ENCODE measurements around the gene STMN3.
"Not testable (repeated sequence)": the region's sequence is repeated elsewhere in the genome, so short reads cannot be mapped to it uniquely, and the experiment has no call there.

The STMN3 gene

DNA sequence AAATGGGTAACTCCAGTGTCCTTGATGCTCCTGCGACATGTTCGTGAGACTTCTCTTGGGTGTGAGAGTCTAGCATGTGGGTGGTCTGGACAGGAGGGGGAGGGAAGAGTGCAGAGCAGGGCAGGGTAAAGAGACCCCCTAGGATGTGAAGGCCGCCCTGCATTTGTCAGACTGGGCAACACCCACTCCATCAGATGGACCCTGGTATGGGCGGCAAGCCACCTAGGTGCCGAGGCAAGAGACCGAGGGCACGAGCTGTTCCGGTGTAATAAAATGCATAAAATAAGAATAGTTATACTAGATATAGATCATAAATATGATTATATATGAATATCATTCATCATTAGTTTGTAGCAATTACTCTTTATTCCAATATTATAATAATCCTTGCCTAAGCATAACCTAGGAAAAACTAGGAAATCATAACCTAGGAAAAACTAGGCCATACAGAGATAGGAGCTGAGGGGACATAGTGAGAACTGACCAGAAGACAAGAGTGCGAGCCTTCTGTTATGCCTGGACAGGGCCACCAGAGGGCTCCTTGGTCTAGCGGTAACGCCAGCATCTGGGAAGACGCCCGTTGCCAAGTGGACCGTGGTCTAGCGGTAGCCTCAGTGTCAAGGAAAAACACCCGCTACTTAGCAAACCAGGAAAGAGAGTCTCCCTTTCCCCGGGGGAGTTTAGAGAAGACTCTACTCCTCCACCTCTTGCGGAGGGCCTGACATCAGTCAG, 39.2 kb downstream of the STMN3 start:
- not testable (repeated sequence) for DNase-seq (ENCODE audit: low read depth in 2 of 2)

DNA sequence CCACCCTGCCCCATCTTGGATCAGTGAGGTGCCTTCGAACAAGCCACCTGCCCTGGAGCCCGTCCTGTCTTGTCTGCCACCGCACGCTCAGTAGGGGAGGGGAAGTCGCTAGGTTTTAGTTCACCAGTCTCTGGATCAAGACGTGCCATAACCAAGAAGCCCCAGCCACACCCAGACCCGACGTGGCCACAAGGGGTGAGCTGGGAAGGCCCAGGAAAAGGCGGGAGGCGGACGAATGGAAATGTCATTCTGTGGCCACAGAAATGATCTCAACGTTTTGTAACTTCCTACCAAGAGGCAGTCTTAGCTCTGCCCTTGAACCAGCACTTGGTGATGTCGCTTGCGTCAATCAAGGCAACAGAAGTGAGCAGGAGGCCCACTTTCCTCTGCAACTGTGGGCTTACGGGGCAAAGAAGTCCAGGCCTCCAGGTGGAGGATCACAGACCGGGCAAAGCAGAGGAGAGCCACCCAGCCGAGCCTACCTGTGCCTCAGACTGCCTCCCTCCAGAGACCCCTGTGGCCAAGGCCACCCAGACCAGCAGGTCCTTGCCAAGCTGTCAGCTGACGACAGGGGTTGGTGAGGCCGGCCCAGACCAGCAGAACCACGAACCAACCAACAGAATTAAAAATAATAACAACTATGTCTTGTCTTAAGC, 40.8 kb downstream of the STMN3 start:
- no peak for DNase-seq (ENCODE audit: low read depth in 2 of 2)

DNA sequence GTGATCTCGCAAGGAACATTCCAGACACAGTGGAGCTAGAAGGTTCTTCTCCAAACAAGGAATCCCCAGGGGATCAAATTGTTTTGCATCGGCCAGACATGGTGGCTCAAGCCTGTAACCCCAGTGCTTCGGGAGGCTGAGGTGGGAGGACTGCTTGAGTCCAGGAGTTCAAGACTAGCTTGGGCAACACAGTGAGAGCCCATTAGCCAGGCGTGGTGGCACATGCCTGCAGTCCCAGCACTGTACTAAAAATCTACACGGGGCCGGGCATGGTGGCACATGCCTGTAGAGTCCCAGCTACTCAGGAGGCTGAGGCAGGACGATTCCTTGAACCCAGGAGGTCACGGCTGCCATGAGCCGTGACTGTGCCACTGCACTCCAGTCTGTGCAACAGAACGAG, 41.6 kb downstream of the STMN3 start:
- DNase-seq (ENCODE audit: low read depth in 2 of 2) = no peak

DNA sequence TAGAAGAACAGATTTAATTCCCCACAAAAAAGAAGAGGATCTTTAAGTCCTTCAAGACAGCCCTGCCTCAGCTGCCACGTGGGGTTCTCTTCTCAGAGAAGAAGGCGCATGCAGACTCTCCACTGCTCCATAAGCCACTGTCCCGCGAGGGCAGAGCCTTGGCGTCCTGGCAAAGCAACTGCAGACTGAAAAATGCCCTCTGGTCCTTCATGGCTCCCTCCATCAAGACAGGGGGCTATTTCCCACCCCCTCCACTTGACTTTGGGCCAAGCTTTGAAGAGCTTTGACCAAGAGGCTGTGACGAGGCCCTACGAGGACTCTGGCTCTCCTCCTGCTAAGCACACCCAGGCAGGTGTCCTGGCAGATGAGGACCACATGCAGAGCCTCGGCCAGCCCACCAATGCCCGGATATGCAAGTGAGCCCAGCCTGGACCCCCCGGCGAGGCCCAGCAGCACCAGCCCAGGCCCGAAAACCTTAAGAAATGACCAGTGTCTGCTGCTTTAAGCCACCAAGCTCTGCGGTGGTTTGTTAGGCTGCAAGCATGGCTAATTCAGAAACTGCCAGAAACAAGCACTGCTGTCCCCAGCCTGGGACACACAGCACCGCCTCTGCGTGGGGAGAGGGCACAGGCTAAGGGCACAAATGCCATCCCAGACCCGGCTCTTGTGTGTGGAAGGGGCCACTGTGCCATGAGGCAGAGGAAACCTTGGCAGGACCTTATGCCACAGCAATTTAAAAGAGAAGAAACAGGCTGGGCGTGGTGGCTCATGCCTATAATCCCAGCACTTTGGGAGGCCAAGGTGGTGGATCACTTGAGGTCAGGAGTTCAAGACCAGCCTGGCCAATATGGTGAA, 42.4 kb downstream of the STMN3 start:
- no peak for DNase-seq (ENCODE audit: low read depth in 2 of 2)

DNA sequence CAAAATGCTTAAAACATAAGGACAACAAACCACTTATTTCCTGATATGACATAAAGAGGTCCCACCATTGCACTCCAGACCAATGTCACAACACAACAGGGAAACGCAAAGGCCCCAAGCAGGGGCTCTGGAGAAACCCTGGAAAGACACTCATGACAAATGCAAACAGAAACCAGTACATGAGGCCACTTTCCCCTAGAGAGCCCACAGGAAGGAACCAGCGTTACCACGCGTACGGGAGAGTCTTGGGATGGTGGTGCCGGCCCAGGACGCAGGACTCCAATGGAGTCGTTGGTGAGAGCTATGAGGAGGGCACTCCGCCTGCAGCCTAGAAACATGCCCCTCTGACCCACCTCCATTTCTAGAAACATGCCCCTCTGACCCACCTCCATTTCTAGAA, 46.5 kb downstream of the STMN3 start:
- no peak for DNase-seq (ENCODE audit: low read depth in 2 of 2)

DNA sequence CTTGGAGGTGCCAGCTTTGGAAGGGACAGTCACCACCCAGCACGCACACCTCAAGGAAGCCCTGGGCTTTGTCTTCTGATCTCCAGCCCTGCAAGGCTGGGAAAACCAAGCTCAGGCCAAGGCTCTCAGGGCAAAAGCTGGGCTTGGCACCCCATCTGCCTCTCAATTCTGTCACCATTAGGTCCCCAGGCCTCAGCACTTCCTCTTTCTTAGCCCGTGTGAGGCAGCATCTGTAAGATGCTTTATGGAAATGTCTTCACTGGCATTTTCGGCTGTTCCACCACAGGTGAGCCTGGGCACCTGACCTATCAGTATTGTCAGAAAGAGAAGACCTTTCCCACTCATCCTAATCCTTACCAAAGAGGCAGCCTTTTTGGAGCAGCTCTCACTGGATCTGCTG, 50.9 kb downstream of the STMN3 start:
- DNase-seq (ENCODE audit: low read depth in 2 of 2) = no peak

DNA sequence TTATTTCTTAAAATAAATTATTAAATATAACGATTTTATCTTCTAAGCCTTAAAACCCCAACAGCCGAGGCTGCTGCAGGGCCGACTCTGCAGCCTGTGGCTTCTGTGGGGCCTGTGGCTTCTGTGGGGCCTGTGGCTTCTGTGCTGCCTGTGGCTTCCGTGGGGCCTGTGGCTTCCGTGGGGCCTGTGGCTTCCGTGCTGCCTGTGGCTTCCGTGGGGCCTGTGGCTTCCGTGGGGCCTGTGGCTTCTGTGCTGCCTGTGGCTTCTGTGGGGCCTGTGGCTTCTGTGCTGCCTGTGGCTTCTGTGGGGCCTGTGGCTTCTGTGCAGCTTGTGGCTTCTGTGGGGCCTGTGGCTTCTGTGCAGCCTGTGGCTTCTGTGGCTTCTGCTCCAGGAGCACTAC, 51.5 kb downstream of the STMN3 start:
- DNase-seq (ENCODE audit: low read depth in 2 of 2) = not testable (repeated sequence)

DNA sequence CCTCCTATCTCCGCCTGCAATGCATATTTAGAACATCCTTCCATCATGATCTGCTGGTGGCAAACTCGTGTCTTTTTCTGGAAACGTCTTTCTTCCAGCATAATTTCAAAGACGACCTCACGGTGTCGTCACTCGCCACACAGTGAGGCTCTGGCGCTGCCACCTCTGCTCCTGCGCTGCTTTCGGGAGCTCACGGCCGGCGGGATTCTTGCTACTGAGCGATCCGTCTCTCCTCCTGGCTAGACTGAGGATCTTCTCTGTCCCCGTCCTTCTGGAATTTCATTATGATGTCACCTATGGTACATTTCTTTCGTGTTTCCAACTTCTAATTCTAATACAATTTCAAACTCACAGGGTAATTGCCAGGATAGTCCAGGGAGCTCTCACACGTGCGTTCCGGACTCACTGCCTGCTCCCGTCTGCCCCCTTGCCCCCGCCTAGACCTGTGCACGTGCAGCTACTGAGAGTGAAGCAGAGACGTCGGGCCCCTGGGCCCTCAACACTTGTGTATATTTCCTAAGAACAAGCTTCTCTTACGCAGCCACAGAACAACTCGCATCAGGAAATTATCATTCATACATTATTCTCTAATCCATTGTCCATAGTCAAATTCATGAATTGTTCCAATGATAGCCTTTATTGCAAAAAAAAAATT, 53.7 kb downstream of the STMN3 start:
- DNase-seq (ENCODE audit: low read depth in 2 of 2) = no peak

DNA sequence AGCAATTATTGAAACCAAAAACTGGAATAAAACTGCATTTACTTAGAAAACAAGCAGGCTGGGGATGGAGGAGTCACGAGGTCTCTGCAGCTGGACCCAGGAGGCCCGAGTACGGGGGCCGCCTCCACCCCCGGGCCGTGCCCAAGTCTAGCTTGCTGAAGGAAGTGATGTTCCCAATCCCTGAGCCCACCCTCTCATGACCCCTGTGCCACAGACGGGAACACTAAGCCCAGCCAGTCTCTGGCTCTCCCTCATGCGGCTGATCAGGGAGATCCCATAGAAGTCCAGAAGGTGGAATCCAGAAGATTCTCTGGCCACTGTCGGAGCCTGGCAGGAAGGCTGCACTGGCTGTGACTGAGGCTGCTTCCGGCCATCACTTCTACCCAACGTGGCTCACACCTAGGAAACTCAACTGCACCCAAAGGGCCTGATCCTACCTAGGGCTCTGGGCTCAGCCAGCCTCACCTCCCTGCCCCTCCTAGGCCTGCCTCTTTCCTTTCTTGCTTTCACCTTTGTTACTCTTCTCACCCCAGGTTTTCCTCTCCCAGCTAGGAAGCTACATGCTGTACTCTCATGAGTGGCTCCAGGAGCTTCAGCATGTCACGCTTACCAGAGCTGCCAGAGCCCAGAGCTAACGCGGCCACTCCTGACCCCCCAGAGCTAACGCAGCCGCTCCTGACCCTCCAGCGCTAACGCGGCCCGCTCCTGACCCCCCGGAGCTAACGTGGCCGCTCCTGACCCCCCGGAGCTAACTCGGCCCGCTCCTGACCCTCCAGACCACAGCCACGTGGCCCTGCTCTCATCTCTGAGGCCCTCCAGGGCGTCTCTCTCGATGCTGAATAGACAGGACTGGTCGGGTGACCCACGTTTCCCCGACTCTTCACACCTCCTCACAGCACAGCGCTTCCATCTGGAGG, 54.5 kb downstream of the STMN3 start:
- no peak for DNase-seq (ENCODE audit: low read depth in 2 of 2)

DNA sequence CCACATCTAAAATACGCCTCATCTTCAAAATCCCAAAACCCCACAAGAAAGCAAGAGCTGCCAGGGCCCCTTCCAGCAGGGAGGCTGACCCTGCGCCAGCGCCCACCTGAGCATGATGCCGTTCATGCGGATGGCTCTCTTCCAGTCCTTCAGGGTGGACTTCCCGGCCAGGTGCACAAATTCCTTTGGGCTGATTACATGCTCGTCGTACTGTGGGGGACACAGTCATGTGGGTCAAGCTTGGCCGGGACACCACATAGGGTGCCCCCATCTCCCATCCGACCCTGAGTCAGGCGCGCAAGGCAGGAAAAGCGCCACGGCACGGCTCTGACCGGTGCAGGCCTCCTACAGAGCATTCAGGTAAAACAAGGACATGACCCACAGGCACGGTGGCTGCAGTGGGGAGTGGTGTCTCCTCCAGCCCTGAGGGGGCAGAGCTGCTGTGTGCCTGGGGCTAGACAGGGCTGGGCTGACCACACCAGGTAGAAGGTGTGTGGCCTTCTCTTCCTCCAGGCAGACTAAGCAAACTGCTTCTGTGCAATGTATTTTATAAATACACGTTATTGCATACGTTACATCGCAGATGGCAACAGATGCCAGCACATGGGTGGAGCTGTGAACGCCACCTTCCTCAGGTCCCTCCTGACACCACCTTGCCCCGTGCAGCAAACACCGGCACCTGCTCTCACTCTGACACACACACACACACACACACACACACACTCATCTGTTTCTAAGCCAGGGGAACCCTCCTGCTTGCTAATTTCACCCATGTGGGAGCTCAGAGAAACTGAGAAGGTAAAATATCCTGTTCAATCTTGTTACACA, 55.4 kb downstream of the STMN3 start:
- DNase-seq (ENCODE audit: low read depth in 2 of 2) = no peak

DNA sequence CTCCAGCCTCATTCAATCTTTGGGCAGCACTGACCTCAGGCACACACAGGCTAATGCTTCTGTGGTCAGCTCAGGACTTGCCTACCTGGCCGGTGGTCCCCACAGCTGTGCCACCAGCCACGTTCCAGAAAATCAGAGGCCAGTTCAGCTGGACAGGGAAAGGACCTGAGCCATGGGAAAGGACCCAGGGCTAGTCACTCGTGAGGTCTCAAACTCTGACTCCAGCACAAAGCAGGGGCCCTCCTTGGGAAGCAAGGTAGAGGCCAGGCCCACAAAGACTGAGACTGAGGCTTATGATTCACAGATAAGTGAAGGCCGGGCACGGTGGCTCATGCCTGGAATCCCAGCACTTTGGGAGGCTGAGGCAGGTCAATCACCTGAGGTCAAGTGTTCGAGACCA, 56.8 kb downstream of the STMN3 start:
- no peak for DNase-seq (ENCODE audit: low read depth in 2 of 2)

DNA sequence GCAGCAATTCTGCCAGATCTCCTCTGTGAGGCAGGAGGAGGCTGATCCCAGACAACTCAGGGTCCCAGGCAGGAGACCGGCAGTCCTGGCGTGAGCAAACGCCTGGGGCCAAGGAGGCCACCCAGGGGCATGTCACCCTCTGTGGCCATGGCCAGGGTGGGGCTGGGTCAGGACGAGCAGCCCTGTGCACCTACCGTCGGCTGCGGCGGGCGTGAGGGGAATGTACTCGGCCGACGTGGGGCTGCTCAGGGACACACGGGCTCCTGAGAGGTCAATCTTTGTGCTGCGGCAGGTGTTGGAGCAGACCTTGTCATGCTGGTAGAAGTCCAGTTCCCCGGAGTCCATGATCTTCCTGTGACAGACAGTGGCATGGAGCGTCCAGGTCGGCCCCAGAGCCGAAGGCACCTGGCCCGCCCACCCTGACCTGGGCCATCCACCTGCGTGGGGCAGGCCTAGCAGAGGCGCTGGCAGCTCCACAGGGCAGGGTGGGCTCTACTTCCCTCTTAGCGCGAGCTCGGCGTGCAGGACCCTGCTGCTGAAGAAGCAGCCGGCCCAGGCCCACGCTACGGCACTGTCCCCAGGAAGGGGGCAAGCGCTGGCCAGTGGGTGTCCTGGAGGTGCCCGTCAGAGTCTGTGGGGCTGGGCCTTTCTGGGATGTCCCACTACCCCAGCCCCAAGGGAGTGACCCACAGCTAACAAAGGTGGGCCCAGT, 57.7 kb downstream of the STMN3 start:
- DNase-seq (ENCODE audit: low read depth in 2 of 2) = no peak

DNA sequence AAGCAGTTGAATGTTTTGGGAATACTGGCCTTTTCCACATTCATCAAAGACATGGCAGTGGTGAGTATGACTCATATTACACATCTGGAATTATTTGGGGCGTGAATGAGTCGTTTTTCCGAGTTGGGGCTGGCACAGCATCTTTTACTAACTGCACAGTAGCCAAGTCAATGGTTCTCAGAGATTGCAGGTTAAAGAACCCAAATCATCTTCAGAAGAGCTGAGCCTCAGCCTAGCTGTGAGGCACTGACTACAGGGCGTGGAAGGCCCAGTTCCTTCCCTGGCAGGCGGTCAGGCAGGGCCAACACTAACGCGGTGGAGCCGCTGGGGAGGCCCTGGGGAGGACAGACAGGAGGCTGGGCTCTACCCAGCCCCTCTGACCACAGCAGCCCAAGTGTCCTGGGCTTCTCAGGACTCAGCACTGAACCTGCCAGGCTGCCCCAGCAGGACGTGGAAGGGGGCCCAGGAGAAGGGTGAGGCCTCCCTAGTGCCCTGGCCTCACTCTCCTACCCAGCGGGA, 59.1 kb downstream of the STMN3 start:
- no peak for DNase-seq (ENCODE audit: low read depth in 2 of 2)

DNA sequence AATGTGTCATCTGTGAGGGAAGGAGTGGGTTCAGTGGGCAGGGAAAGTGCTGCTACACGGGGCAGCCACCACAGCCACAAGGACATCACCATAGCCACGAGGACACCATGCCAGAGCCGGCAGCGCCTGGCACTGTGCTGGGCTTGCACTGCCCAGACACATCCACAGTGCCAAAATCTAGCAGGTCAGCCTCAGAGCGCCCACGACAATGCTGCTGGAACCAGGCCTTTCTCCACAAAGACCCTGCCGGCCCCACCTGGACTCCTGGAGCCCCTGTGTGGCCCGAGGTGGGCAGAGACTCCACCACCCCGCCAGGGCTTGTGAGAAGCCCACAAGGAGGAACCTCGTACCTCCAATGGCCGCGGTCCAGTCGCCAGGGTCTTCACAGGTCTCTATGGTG, 60.6 kb downstream of the STMN3 start:
- no peak for DNase-seq (ENCODE audit: low read depth in 2 of 2)

DNA sequence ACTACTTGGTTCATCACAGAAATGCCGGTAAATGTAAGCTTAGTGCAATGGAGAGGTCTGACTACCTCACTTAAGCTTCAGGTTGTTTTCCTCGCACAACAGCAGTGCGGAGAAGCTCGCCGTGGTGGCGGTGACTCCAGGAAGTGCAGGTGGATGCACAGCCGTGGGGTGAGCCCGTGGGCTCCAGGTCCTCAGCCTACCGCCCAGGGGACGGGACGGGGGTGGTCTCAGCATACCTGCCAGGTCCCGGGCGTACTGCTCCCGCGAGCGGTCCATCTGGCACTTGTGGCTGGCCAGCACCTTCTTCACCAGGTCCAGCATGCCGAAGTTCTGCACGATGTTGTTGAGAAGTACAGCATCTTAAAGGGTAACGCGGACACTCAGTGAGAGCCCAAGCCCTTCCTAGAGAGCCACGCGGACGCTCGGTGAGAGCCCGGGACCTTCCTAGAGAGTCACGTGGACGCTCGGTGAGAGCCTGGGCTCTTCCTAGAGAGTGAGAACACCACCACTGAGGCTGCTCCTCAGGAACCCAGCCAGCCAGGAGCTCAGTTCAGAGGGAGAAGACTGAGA, 61.4 kb downstream of the STMN3 start:
- no peak for DNase-seq (ENCODE audit: low read depth in 2 of 2)

DNA sequence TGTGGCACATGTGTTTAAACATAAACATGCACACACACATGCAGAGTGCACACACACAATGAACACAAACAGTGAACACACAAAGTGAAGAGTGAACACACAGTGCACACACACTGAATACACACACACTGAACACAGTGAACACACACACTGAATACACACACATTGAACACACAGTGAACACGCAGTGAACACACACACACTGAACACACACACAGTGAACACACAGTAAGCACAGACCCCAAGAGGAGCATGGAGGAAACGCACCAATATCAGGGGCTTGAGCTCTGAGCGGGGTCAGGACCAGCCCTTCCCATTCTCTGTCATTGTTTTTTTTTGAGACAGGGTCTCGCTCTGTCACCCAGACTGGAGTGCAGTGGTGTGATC, 62.1 kb downstream of the STMN3 start:
- DNase-seq (ENCODE audit: low read depth in 2 of 2) = no peak

DNA sequence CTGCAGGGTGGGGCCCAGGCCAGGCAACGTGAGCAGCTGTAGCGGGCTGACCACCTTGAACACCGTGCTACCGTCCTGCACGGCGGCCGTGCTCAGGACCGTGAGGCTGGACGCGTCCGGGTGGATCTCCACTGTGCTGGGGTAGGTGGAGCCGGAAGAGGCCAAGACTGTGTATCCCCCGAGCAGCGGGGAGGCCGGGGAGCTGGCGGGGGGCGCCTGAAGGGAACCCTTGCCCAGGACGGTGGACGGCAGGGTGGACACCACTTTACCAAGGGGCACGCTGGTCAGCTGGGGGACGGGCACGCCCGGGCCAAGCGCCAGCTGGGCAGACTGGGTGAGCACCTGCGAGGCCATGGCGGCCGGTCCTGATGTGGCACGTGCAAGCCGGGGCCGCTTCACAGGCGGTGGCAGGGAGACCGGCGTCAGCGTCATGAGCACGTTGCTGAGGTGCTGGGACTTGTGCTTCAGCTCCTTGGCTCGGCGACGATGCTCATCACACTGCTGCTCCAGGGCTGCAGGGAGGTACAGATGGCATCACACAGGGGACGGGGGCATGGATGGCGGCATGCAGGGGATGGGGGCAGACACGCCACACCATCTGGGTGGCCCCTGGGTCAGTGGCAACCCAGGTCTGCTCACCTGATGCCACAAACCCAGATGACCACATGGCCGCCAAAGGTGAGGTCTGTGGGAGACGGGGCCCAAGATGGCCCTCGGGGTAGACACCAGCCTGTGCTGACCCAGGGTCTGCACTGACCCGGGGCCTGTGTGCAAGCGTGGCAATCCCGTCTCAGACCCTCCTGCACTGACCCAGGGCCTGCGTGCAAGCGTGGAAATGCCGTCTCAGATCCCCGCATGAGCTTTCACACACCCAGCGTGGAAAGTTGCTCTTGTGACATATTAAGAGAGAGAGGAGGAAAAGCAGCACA, 62.7 kb downstream of the STMN3 start:
- DNase-seq (ENCODE audit: low read depth in 2 of 2) = no peak

Measured in stimulated activated CD4-positive, alpha-beta T cell treated with anti-CD3 and anti-CD28 coated beads, Interleukin-1b, Interleukin-23, amount 100 ng/mL, for 4 hours (primary cell).